HepG2 (cell line): ENCODE measurements around the gene RCAN2. TPM values are rescaled to one million over a fixed set of nuclear protein-coding genes. Genes with fewer than 3 reads are reported as not detected.

ENCODE experiments used
- BCL3 ChIP-seq: sonication (generic); formaldehyde crosslinking; IDR thresholded peaks from 2 replicates; pipeline ENCODE4 v1.5.1; 2020; ENCODE audit warnings: mild to moderate bottlenecking, missing genetic modification reagents, moderate library complexity
- BRCA1 ChIP-seq: sonication (generic); formaldehyde crosslinking; IDR thresholded peaks from 2 replicates; pipeline ENCODE4 v1.4.0; 2020; ENCODE audit warnings: missing genetic modification reagents
- CAMTA2 ChIP-seq: sonication (generic); formaldehyde crosslinking; IDR thresholded peaks from 2 replicates; pipeline ENCODE4 v1.4.0; 2020; ENCODE audit warnings: mild to moderate bottlenecking, missing genetic modification reagents, borderline replicate concordance
- DMTF1 ChIP-seq: sonication (generic); formaldehyde crosslinking; IDR thresholded peaks from 2 replicates; pipeline ENCODE4 v1.4.0; 2020; ENCODE audit warnings: mild to moderate bottlenecking, missing genetic modification reagents
- DPF2 ChIP-seq: sonication (generic); formaldehyde crosslinking; IDR thresholded peaks from 2 replicates; pipeline ENCODE4 v1.4.0; 2020; ENCODE audit warnings: mild to moderate bottlenecking, low read depth, missing genetic modification reagents, borderline replicate concordance
- NFYB ChIP-seq: sonication (generic); formaldehyde crosslinking; IDR thresholded peaks from 2 replicates; pipeline ENCODE4 v1.4.0; 2020; ENCODE audit warnings: missing genetic modification reagents
- RBFOX2 ChIP-seq: fragments of 200-400 bp; formaldehyde crosslinking; IDR thresholded peaks from 2 replicates; pipeline ENCODE4 v1.6.1; 2017; ENCODE audit warnings: low read depth, mild to moderate bottlenecking, low read length
- SIX4 ChIP-seq: sonication (generic); formaldehyde crosslinking; IDR thresholded peaks from 2 replicates; pipeline ENCODE4 v1.4.0; 2020; ENCODE audit warnings: missing genetic modification reagents
- SNAI1 ChIP-seq: sonication (generic); formaldehyde crosslinking; IDR thresholded peaks from 2 replicates; pipeline ENCODE4 v1.5.0; 2020; ENCODE audit warnings: mild to moderate bottlenecking, missing genetic modification reagents, borderline replicate concordance
- SOX13 ChIP-seq, 3 experiments: fragments of 450-650 bp in 1 of 3; sonication (generic) in 1 of 3; formaldehyde crosslinking in 1 of 3; IDR thresholded peaks in 2 of 3; conservative IDR thresholded peaks in 1 of 3; 2 replicates each; pipeline versions ENCODE4 v1.5.0 to v1.6.1; 2016 to 2020; ENCODE audit warnings: antibody characterized with exemption in 1 of 3, mild to moderate bottlenecking in 1 of 3, missing compliant biosample characterization in 1 of 3, missing genetic modification reagents in 1 of 3, moderate library complexity in 1 of 3
- ZNF30 ChIP-seq: sonication (generic); formaldehyde crosslinking; IDR thresholded peaks from 2 replicates; pipeline ENCODE4 v1.5.0; 2020; ENCODE audit warnings: mild to moderate bottlenecking, missing genetic modification reagents
- ZNF333 ChIP-seq: sonication (generic); formaldehyde crosslinking; IDR thresholded peaks from 2 replicates; pipeline ENCODE4 v1.4.0; 2020; ENCODE audit warnings: mild to moderate bottlenecking, missing genetic modification reagents, borderline replicate concordance
- ZNF367 ChIP-seq: sonication (generic); formaldehyde crosslinking; IDR thresholded peaks from 2 replicates; pipeline ENCODE4 v1.4.0; 2020; ENCODE audit warnings: missing genetic modification reagents, borderline replicate concordance
- ZNF546 ChIP-seq: sonication (generic); formaldehyde crosslinking; conservative IDR thresholded peaks from 2 replicates; pipeline ENCODE4 v1.8.1; 2023; ENCODE audit warnings: mild to moderate bottlenecking, missing genetic modification reagents
- ZNF556 ChIP-seq: sonication (generic); formaldehyde crosslinking; IDR thresholded peaks from 2 replicates; pipeline ENCODE4 v1.4.0; 2020; ENCODE audit warnings: mild to moderate bottlenecking, missing genetic modification reagents, borderline replicate concordance
- ZNF749 ChIP-seq: sonication (generic); formaldehyde crosslinking; IDR thresholded peaks from 2 replicates; pipeline ENCODE4 v1.8.0; 2022; ENCODE audit warnings: mild to moderate bottlenecking, missing genetic modification reagents, moderate library complexity, borderline replicate concordance
- ZNF782 ChIP-seq: sonication (generic); formaldehyde crosslinking; IDR thresholded peaks from 2 replicates; pipeline ENCODE4 v1.4.0; 2020; ENCODE audit warnings: missing genetic modification reagents, mild to moderate bottlenecking, borderline replicate concordance
- polyA plus RNA-seq, 8 experiments: library from polyadenylated mRNA; depleted of rRNA in 3 of 8; stranded (reverse) in 7 of 8; unstranded in 1 of 8; fragments of >200 nt; fragmentation: Illumina TruSeq in 4 of 8; extraction: Trizol in 4 of 8; gene quantifications; 2 replicates each; pipeline versions ENCODE4 v1.2.1 to v1.2.3, GENCODE V29; 2011 to 2016; ENCODE audit warnings: low read depth in 4 of 8, missing spikeins in 1 of 8, mixed read lengths in 1 of 8; ENCODE audit not compliant: insufficient read depth in 1 of 8
- total RNA-seq, 5 experiments: library from RNA; depleted of rRNA; stranded (reverse); fragments of >200 nt; fragmentation: Illumina TruSeq; extraction: Trizol; gene quantifications; 2 replicates each; pipeline ENCODE4 v1.2.3, GENCODE V29; 2016; ENCODE audit warnings: low read depth in 1 of 5
- TF ChIP-seq, protein P1 (sequence below): sonication (generic); formaldehyde crosslinking; IDR thresholded peaks from 2 replicates; pipeline ENCODE4 v1.5.0; 2020; ENCODE audit warnings: mild to moderate bottlenecking, missing genetic modification reagents
- TF ChIP-seq, protein P2 (sequence below): sonication (generic); formaldehyde crosslinking; IDR thresholded peaks from 2 replicates; pipeline ENCODE4 v1.4.0; 2020; ENCODE audit warnings: missing genetic modification reagents
- TF ChIP-seq, protein P3 (sequence below): sonication (generic); formaldehyde crosslinking; IDR thresholded peaks from 2 replicates; pipeline ENCODE4 v1.5.0; 2020; ENCODE audit warnings: mild to moderate bottlenecking, missing genetic modification reagents, moderate library complexity

The RCAN2 gene
- total and polyA plus RNA-seq, 2 of the 13 experiments (the other 11 are each of a cell fraction or from before 2014, with no cell fraction given) = not detected

- TF ChIP-seq, protein P1, sequence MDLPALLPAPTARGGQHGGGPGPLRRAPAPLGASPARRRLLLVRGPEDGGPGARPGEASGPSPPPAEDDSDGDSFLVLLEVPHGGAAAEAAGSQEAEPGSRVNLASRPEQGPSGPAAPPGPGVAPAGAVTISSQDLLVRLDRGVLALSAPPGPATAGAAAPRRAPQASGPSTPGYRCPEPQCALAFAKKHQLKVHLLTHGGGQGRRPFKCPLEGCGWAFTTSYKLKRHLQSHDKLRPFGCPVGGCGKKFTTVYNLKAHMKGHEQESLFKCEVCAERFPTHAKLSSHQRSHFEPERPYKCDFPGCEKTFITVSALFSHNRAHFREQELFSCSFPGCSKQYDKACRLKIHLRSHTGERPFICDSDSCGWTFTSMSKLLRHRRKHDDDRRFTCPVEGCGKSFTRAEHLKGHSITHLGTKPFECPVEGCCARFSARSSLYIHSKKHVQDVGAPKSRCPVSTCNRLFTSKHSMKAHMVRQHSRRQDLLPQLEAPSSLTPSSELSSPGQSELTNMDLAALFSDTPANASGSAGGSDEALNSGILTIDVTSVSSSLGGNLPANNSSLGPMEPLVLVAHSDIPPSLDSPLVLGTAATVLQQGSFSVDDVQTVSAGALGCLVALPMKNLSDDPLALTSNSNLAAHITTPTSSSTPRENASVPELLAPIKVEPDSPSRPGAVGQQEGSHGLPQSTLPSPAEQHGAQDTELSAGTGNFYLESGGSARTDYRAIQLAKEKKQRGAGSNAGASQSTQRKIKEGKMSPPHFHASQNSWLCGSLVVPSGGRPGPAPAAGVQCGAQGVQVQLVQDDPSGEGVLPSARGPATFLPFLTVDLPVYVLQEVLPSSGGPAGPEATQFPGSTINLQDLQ (CRISPR knock-in tag) = no peak
- TF ChIP-seq ZNF30 (CRISPR knock-in tag) (no peak), CAMTA2 (CRISPR knock-in tag) (no peak), SIX4 (no peak), ZNF782 (CRISPR knock-in tag) (no peak), NFYB (CRISPR knock-in tag) (no peak), RBFOX2 (no peak), ZNF546 (CRISPR knock-in tag) (no peak), SOX13 (IDR thresholded peaks at IDR 0.05) (peak; percentile 56), SOX13 (CRISPR knock-in tag; conservative IDR thresholded peaks at IDR 0.05 in 1 of 2, IDR thresholded peaks at IDR 0.05 in 1 of 2) (peak in 1 of 2 experiments; percentile 96; a peak in 2 of 4 replicates), SNAI1 (no peak), BRCA1 (CRISPR knock-in tag) (no peak), ZNF367 (CRISPR knock-in tag) (no peak), ZNF556 (CRISPR knock-in tag) (no peak), ZNF333 (no peak), DMTF1 (CRISPR knock-in tag) (no peak), BCL3 (CRISPR knock-in tag) (no peak), DPF2 (no peak), ZNF749 (CRISPR knock-in tag) (no peak)
- TF ChIP-seq, protein P2, sequence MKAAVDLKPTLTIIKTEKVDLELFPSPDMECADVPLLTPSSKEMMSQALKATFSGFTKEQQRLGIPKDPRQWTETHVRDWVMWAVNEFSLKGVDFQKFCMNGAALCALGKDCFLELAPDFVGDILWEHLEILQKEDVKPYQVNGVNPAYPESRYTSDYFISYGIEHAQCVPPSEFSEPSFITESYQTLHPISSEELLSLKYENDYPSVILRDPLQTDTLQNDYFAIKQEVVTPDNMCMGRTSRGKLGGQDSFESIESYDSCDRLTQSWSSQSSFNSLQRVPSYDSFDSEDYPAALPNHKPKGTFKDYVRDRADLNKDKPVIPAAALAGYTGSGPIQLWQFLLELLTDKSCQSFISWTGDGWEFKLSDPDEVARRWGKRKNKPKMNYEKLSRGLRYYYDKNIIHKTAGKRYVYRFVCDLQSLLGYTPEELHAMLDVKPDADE = no peak
- TF ChIP-seq, protein P3, sequence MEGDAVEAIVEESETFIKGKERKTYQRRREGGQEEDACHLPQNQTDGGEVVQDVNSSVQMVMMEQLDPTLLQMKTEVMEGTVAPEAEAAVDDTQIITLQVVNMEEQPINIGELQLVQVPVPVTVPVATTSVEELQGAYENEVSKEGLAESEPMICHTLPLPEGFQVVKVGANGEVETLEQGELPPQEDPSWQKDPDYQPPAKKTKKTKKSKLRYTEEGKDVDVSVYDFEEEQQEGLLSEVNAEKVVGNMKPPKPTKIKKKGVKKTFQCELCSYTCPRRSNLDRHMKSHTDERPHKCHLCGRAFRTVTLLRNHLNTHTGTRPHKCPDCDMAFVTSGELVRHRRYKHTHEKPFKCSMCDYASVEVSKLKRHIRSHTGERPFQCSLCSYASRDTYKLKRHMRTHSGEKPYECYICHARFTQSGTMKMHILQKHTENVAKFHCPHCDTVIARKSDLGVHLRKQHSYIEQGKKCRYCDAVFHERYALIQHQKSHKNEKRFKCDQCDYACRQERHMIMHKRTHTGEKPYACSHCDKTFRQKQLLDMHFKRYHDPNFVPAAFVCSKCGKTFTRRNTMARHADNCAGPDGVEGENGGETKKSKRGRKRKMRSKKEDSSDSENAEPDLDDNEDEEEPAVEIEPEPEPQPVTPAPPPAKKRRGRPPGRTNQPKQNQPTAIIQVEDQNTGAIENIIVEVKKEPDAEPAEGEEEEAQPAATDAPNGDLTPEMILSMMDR (CRISPR knock-in tag) = no peak
These were observed 110.2 kb downstream of the RCAN2 start (continued) for GRCh38 chr6:46381057-46381456.
